NCI-H510A (cell line): Measurements from ENCODE around the gene PLCH1.

Experiments used
- DNase-seq: peaks from one replicate; lab custom pipeline; 2025; lab: John Stamatoyannopoulos, UW

The PLCH1 gene

DNA sequence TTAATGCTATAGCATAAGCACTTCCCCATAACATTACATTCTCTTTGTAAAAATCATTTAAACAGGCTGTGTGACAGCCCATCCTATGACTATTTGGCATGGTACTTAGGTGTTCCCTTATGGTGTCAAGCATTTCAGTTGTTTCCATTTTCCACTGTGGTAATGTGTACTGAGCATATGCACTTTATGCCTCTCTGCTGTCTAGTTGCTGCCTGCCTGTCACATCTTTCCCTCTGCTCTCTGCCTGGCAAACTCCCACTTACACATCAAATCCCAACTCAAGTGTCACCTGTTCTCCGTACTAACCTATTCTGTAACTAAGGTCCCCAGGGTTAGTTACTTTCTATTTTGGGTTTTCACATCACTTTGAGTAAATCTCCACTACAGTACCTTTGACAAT is 367.0 kb downstream of the PLCH1 start:
- DNase-seq = no peak

DNA sequence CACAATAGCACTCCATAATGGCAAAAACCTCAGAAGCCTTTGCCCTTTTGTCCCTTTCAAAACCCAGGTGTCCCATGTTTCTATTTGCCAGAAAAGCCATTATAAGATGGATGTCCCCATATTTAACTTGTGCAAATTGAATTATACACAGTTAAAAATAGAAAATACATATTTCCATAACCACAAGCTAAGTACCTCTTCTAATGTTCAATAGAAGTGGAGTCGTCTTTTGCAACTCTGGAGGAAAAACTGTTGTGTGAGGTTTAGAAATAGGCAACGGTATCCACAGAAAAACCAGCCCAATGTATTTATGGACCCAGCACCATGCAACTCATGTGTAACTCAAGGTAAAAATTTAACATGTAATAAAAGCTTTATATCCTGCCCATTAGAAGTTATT is 367.8 kb downstream of the PLCH1 start:
- no peak for DNase-seq

DNA sequence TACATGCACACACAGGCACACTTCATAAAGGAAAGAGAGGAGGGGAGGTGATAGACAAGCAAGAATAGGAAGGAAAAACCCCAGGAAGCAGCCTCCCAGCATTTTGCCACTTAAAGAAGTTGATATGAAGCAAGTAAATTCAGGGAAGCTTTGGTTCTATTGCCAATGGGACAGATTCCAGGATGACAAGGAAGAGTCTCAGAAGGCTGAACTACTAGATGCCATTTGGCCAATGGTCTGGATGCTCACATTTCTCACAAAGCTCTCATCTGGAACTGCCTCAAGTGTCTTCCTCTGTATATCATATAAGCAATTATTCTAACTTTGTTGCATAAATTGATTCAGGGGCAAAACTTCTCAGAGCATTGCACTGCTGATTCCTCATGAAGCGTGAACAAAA is 372.6 kb downstream of the PLCH1 start:
- DNase-seq = no peak

DNA sequence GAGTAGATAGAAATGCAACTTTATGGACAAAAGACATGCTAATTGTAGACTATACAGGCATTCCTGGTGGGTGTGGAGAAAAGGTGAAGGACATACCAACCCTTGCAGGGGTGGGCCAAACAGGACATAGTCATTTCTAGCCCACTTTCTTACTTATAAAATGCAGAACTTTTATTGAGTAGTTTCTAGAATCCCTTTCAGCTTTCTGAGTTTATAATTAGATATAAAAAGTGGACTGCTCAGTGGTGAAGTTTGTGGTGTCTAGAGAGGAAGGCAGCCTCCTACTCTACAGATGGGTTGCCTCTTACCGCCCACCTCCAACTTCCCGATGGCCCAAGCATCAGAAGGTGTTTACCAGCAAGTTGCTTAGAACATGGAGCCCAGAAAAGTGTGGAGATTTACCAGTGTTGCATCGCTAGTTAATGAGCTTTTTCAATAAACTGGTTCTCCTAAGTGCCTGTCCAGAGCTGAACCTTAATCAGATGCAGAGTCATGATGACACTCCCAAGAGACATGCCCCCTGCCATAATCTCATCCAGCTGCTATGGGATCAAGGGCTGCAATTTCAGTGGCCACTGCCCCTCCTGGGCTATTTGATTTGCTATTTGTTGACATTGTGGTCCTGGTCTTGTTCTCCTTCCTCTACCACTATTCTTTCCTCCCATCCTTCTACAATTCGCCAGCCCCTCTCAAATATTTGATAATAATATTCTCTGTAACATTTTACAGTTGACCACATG is 373.9 kb downstream of the PLCH1 start:
- DNase-seq = no peak

DNA sequence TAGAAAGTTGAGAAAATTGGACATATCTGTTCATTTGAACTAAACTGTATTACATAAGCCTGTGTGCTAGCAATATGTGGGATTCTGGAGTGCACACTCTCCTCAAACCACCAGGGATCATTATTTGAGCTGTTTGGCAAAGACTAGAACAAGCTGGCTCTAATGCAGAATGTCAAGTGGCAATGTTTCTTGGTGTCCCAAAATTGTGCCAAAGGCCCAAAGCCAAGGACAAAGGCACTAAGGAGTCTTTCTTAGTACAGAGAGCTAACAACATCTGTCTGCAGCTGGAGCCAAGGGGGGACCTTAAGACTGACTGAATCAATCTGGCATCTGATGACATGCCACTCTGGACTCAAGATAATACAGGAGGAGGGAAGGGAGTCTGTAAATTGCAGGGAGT is 374.7 kb downstream of the PLCH1 start:
- no peak for DNase-seq

DNA sequence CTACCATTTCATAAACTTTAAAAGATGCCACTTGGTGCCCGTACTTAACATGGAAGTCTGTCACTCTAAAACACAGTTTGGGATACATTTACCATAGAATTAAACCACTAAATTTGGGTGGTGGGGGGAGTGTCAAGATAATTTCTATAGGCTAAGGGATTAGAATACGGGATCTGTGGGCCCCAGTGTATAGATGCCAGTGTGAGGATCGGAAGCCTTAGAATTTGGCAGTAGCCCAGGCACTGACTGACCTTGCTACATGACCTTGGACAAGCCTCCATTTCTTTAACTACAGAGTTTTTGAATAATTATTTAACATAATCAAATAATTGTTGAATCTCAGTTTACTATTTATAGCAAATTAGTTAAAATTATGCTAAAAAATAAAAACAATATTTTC is 375.1 kb downstream of the PLCH1 start:
- no peak for DNase-seq

DNA sequence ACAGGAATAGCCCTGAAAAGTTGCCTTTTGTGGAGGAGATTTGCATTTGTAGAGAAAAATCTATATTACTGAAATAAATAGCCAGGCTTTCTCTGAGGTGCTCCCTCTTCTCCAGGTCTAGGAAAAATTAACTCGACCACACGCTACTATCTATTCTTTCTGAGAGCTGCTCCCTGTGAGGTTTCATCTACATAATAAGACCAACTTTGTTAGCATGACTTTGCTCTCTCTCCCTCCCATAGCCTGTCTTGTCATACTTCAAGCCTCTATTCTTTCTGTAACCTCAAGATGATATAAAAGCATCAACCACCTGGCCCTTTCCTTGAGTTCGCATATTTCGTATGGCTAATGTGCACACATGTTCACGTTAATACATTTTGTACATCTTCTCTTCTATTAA is 375.6 kb downstream of the PLCH1 start:
- DNase-seq = no peak

DNA sequence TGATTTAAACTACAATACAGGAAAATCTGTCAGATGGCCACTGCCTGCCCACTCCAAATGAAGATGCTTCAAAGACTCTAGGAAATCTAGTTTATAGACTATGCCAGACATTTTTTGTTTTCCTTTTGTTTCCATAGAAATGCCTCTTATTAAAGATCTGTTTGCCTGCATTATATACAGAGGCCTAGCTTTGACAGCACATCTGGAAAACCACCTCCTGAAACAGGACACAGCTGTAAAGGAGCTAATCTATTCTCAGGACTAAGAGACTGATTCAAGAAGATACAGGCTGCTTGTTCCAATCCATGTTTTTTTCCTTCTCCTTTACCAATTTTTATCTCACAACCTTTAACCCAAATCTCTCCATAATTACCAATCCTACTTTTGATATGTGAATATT is 376.1 kb downstream of the PLCH1 start:
- no peak for DNase-seq

DNA sequence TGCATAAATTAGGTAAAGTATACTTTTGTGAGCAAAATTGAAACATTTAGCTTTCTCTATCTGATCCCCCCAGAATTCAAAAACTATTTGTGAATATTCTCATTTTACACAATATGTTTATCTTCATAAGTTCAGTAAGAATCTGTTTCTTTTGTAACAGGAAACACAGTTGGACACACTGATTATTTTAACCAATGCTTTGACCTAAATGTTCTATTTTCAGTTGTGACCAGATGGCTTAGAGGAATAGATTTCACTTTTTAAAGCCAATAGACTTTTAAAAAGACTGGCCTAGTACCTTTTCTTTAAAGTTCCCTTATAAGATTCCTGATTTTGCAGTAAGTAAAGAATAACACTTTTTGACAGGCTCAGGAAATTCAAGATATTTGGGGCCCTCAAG is 377.4 kb downstream of the PLCH1 start:
- no peak for DNase-seq

DNA sequence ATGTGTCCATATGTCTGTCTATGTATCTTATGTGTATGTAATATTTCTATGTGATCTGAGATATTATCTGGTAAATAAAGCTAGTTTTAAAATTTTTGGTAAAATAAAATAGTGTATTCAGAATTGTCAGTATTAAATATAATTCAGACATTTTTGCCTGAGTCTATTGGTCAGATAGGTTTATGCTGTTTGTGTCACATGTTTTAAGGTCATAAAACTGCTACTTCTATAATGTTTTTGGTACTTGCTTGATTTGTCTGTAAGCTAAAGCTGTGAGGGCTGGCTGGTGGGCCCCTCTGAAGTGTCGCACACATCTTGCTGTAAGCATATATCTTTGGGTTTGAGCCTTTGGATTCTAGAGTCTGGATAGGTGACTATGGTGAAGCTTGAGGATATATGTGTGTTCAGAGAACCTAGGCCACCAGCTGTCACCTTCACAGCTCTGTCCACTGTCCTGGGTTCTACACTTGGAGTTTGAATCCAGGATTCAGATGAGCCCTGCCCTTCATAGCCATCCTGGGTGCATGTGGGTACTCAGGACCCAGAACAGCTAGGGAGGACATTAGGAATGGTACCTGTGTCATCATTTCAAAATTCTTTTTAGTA is 379.6 kb downstream of the PLCH1 start:
- no peak for DNase-seq

DNA sequence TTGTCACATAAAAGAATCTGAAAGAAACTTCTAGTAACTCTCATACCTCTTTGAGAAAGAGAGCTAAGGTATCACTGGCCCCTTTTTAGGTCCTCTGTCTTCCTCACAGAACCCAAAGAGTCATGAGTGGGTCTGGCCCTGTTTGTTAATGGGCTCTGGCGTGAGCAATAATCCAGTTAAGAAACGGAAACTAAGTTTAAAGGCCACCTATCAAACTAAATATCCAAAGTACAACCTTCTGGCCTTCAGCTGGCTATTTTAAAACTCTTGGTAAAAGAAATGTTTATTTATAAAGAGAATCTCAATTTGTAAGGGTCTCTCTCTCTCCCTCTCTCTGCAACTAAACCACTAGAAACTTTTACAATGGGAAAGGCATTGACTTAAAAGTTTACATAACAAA is 380.4 kb downstream of the PLCH1 start:
- DNase-seq = no peak

DNA sequence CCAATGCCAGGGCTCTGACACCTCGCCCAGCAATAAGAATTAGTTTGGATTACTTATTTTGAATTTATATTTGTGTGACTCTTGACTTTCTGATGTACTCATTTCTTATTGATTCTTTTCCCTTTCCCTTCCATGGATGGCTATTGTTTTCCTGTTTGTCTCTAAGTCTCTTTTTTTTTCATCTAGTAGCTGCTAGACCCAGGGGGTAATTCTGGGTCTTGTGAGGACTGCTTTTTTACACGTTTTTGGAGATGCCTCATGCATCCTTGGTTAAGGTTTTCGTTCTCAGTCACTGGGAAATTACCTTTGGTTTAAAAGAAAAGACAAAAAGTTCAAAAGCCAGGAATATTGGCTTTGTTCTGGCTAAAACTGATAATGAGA is 381.2 kb downstream of the PLCH1 start:
- DNase-seq = no peak

DNA sequence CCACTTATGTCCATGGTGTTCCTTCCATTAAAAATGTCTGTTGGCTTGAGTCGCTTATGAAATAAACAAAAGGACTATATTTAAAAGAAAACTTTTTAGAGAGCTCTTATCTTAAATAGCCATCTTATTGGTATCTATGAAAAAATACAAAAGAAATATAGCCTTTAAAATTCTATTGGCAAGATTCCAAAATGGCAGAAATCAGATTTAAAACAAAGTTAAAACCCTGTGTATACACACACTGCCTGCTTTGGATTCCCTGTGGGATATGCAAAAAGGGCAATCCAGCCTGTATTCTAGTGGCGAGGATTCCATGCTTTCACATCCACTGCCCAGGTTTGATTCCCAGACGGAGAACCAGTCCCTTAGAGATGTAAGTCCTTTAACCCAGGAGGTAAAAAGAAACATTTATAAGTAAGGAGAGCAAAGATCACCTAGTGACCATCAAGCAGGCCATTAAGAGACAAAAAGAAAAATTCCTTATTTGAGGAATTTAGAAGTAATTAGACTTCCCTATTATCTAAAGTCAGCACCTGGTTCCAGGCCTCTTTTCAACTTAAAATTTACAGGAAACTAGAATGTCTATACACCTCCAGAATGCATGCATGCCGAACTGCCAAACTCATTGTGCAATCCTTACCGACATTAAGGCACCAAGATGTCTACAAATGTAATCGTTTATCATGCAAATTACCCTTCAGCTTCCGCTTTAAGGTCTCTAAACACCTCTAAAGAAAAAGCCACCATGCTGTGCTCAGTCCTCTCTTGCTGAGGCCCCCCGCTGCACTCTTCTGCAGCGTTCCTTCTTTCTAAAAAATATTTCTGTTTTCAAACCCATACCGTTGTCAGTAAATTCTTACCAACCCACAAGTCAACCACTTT is 381.8 kb downstream of the PLCH1 start:
- DNase-seq = no peak

DNA sequence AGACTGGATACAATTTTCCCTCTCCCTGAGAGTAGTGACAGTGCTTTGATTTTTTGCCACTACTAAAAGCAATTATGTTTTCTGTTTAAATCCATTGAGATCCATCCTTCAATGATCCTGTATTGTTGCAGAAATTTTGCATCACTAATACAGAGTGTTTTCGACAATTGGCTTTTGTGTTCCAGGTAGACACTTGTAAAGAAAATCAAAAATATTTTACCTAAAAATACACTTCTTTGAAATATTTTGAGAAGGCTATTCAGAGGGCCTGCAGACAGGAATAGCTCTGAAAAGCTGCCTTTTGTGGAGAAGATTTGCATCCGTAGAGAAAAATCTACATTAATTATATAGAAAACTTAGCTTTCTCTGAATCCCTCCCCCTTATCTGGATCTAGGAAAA is 384.6 kb downstream of the PLCH1 start:
- no peak for DNase-seq

DNA sequence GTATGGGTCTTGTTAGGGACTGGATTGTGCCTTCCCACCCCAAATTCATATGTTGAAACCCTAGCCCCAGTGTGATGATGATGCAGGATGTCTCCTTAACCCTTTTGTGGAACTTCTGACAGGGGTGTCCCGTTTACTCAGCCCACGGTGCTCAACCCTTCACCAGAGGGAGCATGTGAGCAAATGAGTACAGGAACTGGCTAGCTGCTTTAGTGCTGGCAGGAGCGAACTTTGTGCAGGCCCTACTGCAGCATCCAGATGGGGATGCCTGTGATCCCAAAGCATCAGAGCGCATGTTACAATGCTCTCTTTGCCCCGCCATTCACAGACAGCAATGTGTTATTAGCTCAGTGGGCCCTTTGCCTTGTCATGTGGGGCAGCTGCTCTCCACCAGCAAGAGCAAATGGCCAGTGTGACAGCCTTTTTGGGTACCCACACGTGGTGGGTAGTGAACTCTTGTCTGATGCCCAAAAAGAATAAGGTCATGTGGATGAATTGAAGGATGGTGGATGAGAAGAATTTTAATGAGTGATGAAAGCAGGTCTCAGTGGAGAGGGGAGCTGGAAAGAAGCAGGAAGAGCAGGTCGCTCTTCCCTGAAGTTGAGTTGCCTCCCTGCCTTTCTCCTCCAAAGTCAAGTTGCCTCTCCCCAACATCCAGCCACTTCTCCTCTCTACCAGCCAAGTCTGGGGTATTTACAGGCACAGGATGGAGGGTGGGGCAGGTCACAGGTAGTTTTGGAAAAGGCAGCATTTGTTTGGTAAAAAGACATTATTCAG is 388.1 kb downstream of the PLCH1 start:
- no peak for DNase-seq

DNA sequence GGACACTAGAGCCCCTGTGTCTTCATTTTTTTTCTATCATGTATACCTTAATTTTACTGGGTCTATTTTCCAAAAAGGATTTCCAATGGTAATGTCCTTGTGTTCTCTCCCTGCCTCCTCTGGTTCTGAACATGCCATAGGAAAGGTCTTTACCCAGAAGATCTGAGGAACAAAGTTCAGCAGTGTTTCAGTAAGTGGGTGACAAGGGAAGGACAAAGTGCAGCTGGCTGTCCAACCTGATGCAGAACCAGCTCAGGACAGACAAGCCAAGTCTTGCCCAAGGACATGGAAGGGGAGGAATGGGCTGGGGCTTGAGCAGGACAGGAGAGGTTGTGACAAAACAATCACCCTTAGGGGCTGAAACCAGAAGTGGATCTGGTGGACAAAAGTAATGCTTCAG is 390.2 kb downstream of the PLCH1 start:
- DNase-seq = no peak

DNA sequence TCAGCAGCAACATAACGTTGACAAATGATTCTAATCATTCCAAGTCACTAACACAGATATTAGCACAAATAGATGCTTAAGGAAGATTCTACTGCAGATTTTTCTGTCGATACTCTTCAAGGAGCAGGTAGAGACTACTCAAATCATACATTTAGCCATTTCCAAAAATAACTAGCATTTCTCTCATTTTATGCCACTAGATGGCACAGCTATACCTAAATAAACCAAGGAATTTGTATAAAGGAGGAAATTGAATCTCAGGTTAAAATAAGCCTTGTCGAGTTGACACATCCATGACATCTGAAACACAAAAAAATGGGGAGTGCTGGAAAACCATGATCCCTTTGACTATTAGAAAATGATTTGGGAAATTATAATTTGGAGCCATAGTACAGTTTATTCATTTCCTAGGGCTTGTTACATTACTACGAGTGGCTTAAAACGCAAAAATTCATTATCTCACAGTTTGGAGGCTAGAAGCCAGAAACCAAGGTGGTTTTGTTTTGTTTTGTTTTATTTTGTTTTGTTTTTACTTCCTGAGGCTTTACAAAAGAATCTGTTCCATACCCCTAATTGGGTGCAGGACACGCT is 391.9 kb downstream of the PLCH1 start:
- no peak for DNase-seq

DNA sequence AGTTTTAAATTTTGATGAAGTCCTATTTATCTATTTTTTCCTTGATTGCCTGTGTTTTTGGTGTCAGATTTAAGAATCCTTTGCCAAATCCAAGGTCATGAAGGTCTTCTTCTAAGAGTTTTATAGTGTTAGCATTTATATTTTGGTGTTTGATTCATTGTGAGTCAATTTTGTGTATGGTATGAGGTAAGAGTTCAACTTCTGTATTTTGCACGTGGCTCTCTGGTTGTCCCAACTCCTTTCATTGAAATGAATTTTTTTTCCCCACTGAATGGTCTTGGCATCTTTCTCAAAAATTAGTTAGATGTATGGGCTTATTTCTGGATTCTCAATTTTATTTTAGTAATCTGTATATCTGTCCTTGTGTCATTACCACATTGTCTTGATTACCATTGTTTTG is 394.3 kb downstream of the PLCH1 start:
- no peak for DNase-seq

DNA sequence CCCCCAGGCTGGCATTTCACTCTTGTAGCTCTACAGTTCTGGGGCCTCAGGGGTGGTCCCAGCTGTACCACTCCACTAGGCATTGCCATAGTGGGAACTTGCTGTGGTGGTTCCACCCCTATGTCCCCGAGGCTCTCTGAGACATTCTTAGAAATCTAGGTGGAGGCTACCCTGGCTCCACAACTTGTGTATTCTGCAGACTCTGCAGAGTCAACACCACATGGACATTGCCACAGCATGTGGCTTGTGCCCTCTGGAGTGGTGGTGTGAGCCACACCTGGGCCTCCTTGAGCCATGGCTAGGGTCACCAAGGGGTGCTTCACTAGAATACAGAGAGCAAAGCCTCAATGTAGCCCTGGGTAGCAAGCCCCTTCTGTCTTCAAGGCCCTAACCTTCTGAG is 397.0 kb downstream of the PLCH1 start:
- no peak for DNase-seq

DNA sequence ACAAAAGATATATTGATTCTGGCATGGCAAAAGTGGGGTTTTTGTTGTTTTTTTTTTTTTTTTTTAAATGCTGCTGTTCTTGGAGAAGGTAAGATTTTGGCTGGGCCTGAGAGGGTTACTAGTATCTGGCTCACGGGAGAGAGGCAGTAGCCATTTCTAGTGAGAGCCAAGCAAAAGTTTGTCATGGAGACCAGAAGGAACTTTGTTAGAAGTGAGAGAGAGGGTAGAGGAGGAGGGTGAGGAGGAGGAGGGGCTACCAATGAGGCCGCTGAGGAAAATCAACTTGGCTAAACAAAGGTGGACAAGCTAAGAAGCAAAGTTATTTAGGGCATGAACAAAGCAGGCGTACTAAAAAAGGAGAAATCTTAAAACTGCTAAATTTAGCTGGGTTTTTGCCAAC is 402.5 kb downstream of the PLCH1 start:
- DNase-seq = no peak

DNA sequence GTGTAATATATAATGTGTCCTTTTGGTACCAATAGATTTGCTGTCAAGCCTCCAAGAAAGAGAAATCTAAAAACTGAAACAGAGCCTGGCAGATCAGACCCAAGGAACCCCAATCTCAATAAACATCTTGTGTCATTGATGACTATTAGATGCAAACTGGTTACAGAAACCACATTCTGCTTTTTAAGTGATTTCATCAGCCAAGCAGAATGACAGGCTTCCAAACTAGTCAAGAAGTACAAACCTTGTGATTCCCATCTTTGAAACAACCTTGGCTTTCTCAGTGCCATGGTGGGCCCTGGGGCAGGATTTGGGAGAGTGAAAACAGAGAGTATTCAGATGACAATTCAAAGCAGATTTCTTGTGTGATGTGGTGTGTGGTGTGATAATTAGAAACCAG is 405.8 kb downstream of the PLCH1 start:
- DNase-seq = no peak

DNA sequence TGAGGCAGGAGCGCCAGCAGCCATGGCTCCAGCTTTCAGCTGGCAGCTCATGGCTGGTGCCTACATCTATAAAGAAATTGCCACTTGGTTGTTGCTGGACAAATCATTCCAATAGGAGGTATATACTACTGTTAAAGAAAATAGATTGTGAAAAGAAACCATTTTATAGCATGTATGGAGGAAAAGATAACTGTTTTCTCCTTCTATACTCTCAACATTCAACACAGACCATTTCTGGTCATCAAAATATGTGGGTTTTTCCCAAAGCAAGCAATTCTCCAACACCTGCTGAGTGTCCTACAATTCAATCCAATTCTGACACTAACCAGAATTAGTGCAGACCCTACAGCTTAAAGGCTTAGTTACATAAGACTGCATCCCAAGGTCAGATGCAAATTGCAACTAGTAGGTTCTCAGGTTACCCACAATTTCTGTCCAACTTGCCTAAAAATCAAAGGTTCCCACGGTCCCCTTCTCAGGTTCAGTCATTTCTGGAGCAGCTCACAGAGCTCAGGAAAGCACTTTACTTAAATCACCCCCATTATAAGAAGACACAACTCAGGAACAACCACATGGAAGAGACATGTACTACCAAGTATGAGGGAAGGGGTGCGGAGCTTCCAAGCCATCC is 409.0 kb downstream of the PLCH1 start:
- DNase-seq = no peak
